Dermis microvascular lymphatic vessel endothelial cell (primary cell): ENCODE data around the gene SCYGR2. TPM values are rescaled to one million over a fixed set of nuclear protein-coding genes. Genes with fewer than 3 reads are reported as not detected.

Source experiments
- total RNA-seq: library from RNA; depleted of rRNA; stranded (reverse); fragments of >200 nt; gene quantifications from 2 replicates; pipeline ENCODE4 v1.2.1, GENCODE V29; 2014

SCYGR2 gene
- total RNA-seq, 1 donor from 2014 or later = not detected

Other genes starting within 250 kb of the SCYGR2 start
- gene TM4SF20, start 219.6 kb upstream of the SCYGR2 start, total RNA-seq = not detected in 2 replicates
- gene SCYGR1, start 210.9 kb upstream of the SCYGR2 start, total RNA-seq = not detected in 2 replicates
- 32.5 and 56.6 TPM in 2 replicates for gene AGFG1, start 126.7 kb upstream of the SCYGR2 start, total RNA-seq
- gene SCYGR3, start 15.9 kb downstream of the SCYGR2 start, total RNA-seq = not detected in 2 replicates
- gene SCYGR4, start 18.6 kb downstream of the SCYGR2 start, total RNA-seq = not detected in 2 replicates
- not detected in 2 replicates for gene SCYGR5, start 67.9 kb downstream of the SCYGR2 start, total RNA-seq
- under 0.01 and 0.13 TPM in 2 replicates for gene SLC19A3, start 119.1 kb downstream of the SCYGR2 start, total RNA-seq
- gene SCYGR6, start 125.9 kb downstream of the SCYGR2 start, total RNA-seq = not detected in 2 replicates
- not detected in 2 replicates for gene SCYGR7, start 129.4 kb downstream of the SCYGR2 start, total RNA-seq
- not detected in 2 replicates for gene SCYGR8, start 147.0 kb downstream of the SCYGR2 start, total RNA-seq
- gene CCL20, start 214.9 kb downstream of the SCYGR2 start, total RNA-seq = 0.89 and 3.3 TPM in 2 replicates